SH-SY5Y (cell line): ENCODE measurements around the gene CHMP2A.

Experiments
- GATA2 ChIP-seq: IDR thresholded peaks from 2 replicates; pipeline ENCODE4 v1.6.1; 2011; ENCODE audit warnings: mild to moderate bottlenecking, low read depth, low read length
- GATA3 ChIP-seq: IDR thresholded peaks from 2 replicates; pipeline ENCODE4 v1.6.1; 2011; ENCODE audit warnings: low read depth, mild to moderate bottlenecking, low read length, moderate library complexity

GRCh38 chr19:58568453-58569130, 13.7 kb upstream of the CHMP2A start:
- TF ChIP-seq GATA2 = no peak
- TF ChIP-seq GATA3 = no peak
